Sigmoid colon (tissue), 7 donors: ENCODE data around the gene PTPN13. TPM values are rescaled to one million over a fixed set of nuclear protein-coding genes. Genes with fewer than 3 reads are reported as not detected.

Experiments
- DNase-seq: peaks from one replicate; pipeline ENCODE4 v3.0.0-alpha.2; 2019
- H3K27ac ChIP-seq, 4 donors: fragments of 200-600 bp; sonication (generic); one replicate each; pipeline ENCODE4 v1.5.1; 2016 to 2019; ENCODE audit warnings: mild to moderate bottlenecking in 1 of 4
- H3K27me3 ChIP-seq, 3 donors: fragments of 200-600 bp; sonication (generic); one replicate each; pipeline ENCODE4 v1.5.1; 2019; ENCODE audit warnings: mild to moderate bottlenecking in 1 of 3
- H3K36me3 ChIP-seq, 4 donors: fragments of 200-600 bp; sonication (generic); one replicate each; pipeline ENCODE4 v1.5.1; 2016 to 2019
- H3K4me1 ChIP-seq, 4 donors: fragments of 200-600 bp; sonication (generic); one replicate each; pipeline ENCODE4 v1.5.1; 2017 to 2019
- H3K4me3 ChIP-seq, 4 donors: fragments of 200-600 bp; sonication (generic); one replicate each; pipeline ENCODE4 v1.5.1; 2017 to 2019; ENCODE audit warnings: mild to moderate bottlenecking in 2 of 4, moderate library complexity in 1 of 4
- H3K9me3 ChIP-seq, 4 donors: fragments of 200-600 bp in 3 of 4; sonication (generic) in 3 of 4; one replicate each; pipeline versions ENCODE4 v1.5.1 to v1.6.1; 2013 to 2019
- EP300 ChIP-seq, 4 donors: sonication (generic); formaldehyde crosslinking; IDR thresholded peaks; one replicate each; pipeline ENCODE4 v1.6.1; 2017; ENCODE audit warnings: antibody characterized with exemption in 4 of 4
- POLR2A ChIP-seq, 2 donors: fragments of 450-650 bp; IDR thresholded peaks; one replicate each; pipeline ENCODE4 v1.6.1; 2016; ENCODE audit warnings: antibody characterized with exemption in 2 of 2, mild to moderate bottlenecking in 2 of 2, moderate library complexity in 2 of 2
- POLR2AphosphoS5 ChIP-seq, 4 donors: sonication (generic); formaldehyde crosslinking; IDR thresholded peaks; one replicate each; pipeline ENCODE4 v1.6.1; 2017; ENCODE audit warnings: antibody characterized with exemption in 4 of 4
- WGBS, 2 donors: extraction: QIAGEN DNeasy Blood & Tissue Kit; methylation state at CpG; one replicate each; pipeline ENCODE4 v1.1.7; 2013; 5-methylcytosine and 5-hydroxymethylcytosine counted together
- intact Hi-C: fragments of 100-400 bp; cut with DNase I; formaldehyde crosslinking; loops from one replicate; pipeline ENCODE4 v1.15.1; 2023
- polyA plus RNA-seq, 3 donors: library from polyadenylated mRNA; stranded (reverse); fragments of 200-250 nt; gene quantifications; one replicate each; pipeline ENCODE4 v1.2.3, GENCODE V29; 2013
- total RNA-seq, 4 donors: library from RNA; depleted of rRNA; stranded (reverse); fragments of >200 nt; gene quantifications; one replicate each; pipeline ENCODE4 v1.1.0, GENCODE V29; 2016
- TF ChIP-seq, protein P1 (sequence below), 4 experiments: fragments of 450-650 bp in 3 of 4; fragments of 200-600 bp in 1 of 4; IDR thresholded peaks; one replicate each; pipeline ENCODE4 v1.5.1; 2016 to 2019; ENCODE audit warnings: antibody characterized with exemption in 4 of 4, mild to moderate bottlenecking in 3 of 4, moderate library complexity in 2 of 4
- donor health status: healthy with polysubstance abuse.
- donor health status: Bipolar disorder and iron deficiency.
- donor health status: healthy.

Gene PTPN13
- total and polyA plus RNA-seq, 7 donors, result 0.60 to 16.1 (median 9.9) TPM

DNA sequence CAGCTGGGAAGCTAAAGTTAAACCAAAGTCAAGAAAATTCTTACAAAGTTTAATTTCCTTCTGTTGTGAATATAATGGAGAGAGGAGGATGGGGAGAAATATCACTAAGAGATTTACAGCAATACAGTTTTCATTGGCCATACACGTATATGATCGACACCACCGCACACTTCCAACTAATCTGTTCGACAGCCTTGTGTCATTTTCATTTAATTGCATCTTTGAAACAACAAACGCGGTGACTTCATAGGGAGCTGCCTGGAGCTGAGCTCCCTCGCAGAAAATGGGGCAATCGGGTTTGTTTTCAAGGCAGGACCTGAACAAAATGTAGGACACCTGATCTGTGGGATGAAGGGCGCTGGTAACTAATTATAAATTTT lies 1.3 kb downstream of the PTPN13 start:
- WGBS, 2 donors, result 6 to 14% methylated on average over 9 of the region's 9 CpGs
- H3K27me3 ChIP-seq, result no peaks in the 10 kb centered on the region
- H3K4me3 ChIP-seq, result peak overlapping the region; percentile 57 to 81 (median 74)
- intact Hi-C loops, result loop anchor here (10.0 kb wide), 1 partner anchor 1419 kb away; no protein-coding TSS in a partner anchor
- H3K4me1 ChIP-seq, result peaks cover 0 to 37% (median 12%) of the 10 kb centered on the region in 4 donors
- peak overlapping the region; percentile 77 to 90 (median 89) for H3K27ac ChIP-seq
- TF ChIP-seq EP300 (IDR thresholded peaks at IDR 0.05) (no peak), POLR2A (IDR thresholded peaks at IDR 0.05) (no peak), POLR2AphosphoS5 (IDR thresholded peaks at IDR 0.05) (no peak)
- TF ChIP-seq, protein P1, sequence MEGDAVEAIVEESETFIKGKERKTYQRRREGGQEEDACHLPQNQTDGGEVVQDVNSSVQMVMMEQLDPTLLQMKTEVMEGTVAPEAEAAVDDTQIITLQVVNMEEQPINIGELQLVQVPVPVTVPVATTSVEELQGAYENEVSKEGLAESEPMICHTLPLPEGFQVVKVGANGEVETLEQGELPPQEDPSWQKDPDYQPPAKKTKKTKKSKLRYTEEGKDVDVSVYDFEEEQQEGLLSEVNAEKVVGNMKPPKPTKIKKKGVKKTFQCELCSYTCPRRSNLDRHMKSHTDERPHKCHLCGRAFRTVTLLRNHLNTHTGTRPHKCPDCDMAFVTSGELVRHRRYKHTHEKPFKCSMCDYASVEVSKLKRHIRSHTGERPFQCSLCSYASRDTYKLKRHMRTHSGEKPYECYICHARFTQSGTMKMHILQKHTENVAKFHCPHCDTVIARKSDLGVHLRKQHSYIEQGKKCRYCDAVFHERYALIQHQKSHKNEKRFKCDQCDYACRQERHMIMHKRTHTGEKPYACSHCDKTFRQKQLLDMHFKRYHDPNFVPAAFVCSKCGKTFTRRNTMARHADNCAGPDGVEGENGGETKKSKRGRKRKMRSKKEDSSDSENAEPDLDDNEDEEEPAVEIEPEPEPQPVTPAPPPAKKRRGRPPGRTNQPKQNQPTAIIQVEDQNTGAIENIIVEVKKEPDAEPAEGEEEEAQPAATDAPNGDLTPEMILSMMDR (IDR thresholded peaks at IDR 0.05), result no peak
- no peak for DNase-seq
- H3K36me3 ChIP-seq, result no peaks in the 10 kb centered on the region
- no peaks in the 10 kb centered on the region for H3K9me3 ChIP-seq

DNA sequence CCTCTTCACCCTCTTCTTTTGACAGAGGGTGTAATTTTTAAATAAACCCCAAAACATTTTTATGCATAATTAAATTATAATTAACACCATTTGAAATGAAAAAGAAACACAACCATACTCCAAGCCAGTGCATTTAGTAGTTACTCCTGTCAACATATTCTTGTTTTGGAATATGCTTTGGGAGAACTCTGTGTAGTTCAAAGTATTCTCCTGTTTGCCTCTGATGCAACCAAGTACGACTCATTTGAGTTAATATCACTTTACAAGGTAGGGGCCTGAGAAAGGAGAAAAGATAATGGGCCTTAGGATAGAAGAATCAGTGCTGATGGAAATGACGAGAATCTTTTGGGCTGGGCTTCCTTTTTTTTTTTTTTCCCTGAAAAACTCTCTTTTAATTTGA lies 2.7 kb downstream of the PTPN13 start:
- H3K27ac ChIP-seq, result no peak overlapping the region
- no peaks in the 10 kb centered on the region for H3K36me3 ChIP-seq
- DNase-seq, result no peak
- intact Hi-C loops, result loop anchor here (10.0 kb wide), 1 partner anchor 1418 kb away; no protein-coding TSS in a partner anchor
- no peaks in the 10 kb centered on the region for H3K9me3 ChIP-seq
- no peak for TF ChIP-seq POLR2AphosphoS5 (IDR thresholded peaks at IDR 0.05)
- H3K4me1 ChIP-seq, result peaks cover 0 to 37% (median 12%) of the 10 kb centered on the region in 4 donors
- no peaks in the 10 kb centered on the region for H3K27me3 ChIP-seq
- WGBS, 2 donors, result 83 to 92% methylated on average over 2 of the region's 2 CpGs
- H3K4me3 ChIP-seq, result no peak overlapping the region

DNA sequence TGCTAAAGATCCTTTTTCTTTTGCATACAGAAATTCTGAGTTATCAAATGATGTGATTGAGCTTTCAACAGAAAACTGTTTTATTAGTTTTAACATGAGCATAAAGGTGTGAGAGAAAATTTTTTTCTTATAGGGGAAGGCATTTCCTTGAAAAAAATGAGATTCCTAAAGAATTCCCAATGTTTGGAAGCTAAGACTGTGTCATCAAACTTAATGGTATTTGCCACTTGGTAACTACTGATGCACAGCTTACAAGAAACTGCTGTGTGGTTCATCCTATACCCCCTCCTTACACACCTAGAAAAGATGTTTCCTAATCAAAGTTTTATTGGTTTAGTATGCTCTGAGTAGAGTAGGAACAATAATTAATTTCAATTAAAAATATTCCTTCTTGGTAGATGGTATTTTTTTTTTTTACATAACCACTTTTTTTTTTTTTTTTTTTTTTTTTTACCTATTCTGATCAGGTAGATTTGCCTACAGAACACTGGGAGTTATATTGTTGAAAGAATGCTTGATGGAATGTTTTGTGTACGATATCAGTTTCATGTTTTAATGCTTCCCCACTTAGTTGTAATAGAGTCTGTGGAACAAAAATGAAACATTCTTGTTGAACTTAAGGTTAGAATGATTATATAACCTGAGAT lies 6.0 kb downstream of the PTPN13 start:
- 95 to 97% methylated on average over 1 of the region's 1 CpG for WGBS, 2 donors
- TF ChIP-seq POLR2AphosphoS5 (IDR thresholded peaks at IDR 0.05) (no peak), EP300 (IDR thresholded peaks at IDR 0.05) (no peak), POLR2A (IDR thresholded peaks at IDR 0.05) (no peak)
- TF ChIP-seq, protein P1 (IDR thresholded peaks at IDR 0.05), result no peak
- intact Hi-C loops, result no loop called here

DNA sequence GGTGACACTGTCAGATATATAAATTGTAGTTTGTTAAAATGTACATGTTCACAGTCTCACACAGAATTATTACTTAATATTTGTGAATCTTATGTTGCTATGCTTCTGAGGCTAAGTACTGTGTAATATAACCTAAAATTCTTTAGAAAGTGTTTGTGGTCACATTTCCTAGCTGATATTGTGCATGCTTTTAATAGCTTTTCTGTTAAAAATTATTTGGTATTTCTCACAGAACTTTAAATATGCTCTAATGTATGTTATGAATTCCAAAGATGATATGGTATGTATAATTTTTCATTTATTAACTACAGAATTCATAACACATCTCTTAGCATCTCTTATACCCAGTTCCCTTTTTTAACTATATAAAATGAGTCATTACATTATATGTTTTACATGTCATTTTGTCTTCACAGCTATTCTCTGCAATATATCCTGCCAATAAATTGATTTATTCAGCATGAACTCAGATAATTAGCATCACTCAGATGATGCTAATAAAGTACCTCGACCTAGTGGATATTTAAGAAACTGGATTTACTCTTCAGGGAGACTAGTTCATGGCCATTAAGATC lies 9.3 kb downstream of the PTPN13 start:
- intact Hi-C loops, result no loop called here
- 78 to 82% methylated on average over 1 of the region's 1 CpG for WGBS, 2 donors
- no peaks in the 10 kb centered on the region for H3K27me3 ChIP-seq
- H3K4me1 ChIP-seq, result no peaks in the 10 kb centered on the region
- H3K4me3 ChIP-seq, result no peak overlapping the region
- TF ChIP-seq POLR2A (IDR thresholded peaks at IDR 0.05), result no peak
- TF ChIP-seq POLR2AphosphoS5 (IDR thresholded peaks at IDR 0.05), result no peak
- no peaks in the 10 kb centered on the region for H3K9me3 ChIP-seq
- no peaks in the 10 kb centered on the region for H3K36me3 ChIP-seq
- no peak overlapping the region for H3K27ac ChIP-seq
- DNase-seq, result no peak

More for the DNA sequence above, 6.0 kb downstream of the PTPN13 start:
- Histone ChIP-seq H3K4me1 (peaks cover 0 to 23% (median 6%) of the 10 kb centered on the region in 4 donors), H3K27me3 (no peaks in the 10 kb centered on the region), H3K36me3 (no peaks in the 10 kb centered on the region), H3K27ac (no peak overlapping the region), H3K9me3 (no peaks in the 10 kb centered on the region), H3K4me3 (no peak overlapping the region)
- DNase-seq, result no peak

DNA sequence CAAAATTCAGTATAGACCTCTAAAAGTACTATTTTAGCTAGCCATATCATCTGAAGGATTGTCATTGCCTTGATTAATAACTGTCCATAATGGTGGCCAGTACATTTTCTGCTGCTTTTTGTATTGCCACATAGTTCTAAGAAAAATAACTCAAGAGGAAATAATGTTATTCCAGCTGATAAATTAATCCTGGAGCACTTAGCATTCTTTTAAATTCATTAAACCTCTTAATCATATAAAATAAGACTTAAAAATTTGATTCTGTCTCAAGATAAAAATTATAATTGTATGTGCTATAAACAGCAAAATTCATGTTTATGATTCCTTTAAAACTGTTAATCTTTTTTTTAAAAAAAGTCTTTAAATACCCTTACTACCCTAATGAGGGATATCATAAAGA lies 12.7 kb downstream of the PTPN13 start:
- Histone ChIP-seq H3K4me3 (no peak overlapping the region), H3K36me3 (no peaks in the 10 kb centered on the region), H3K27me3 (no peaks in the 10 kb centered on the region), H3K9me3 (no peaks in the 10 kb centered on the region), H3K27ac (no peak overlapping the region), H3K4me1 (no peaks in the 10 kb centered on the region)
- intact Hi-C loops, result no loop called here
- DNase-seq, result no peak
- no peak for TF ChIP-seq POLR2A (IDR thresholded peaks at IDR 0.05)
- no peak for TF ChIP-seq EP300 (IDR thresholded peaks at IDR 0.05)

DNA sequence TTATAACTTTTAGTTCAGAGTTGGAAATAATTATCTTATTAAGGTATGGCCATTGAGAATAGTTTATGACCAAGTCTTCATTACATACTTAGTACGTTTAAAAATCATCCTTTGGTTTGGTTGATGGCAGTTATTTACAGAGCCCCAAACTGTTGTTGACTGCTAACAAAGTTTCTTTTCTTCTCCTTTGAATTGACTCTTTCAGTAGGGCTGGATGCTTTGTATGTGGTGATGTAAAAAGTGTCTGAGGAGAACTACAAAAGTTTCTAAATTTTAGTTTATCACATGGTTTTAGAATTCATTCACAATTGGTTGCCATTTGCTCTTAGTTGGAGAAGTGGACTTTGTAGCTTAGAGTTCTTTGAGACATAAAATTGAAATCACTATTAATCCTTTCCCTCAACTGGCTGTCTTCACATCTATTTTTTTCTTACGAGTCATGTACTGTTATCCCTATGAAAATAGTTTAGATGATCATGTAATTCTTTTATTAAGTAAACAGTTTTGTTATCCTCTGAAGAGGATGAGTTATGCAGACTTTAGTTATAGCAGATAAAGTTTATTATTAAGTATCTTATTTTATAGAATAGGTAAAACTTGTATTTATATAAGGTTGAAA lies 14.8 kb downstream of the PTPN13 start:
- no peaks in the 10 kb centered on the region for H3K4me1 ChIP-seq
- intact Hi-C loops, result no loop called here
- H3K36me3 ChIP-seq, result no peaks in the 10 kb centered on the region
- WGBS, 2 donors, result 85 to 90% methylated on average over 2 of the region's 2 CpGs
- TF ChIP-seq, protein P1 (IDR thresholded peaks at IDR 0.05), result no peak
- TF ChIP-seq POLR2A (IDR thresholded peaks at IDR 0.05), result no peak
- no peak for TF ChIP-seq EP300 (IDR thresholded peaks at IDR 0.05)
- no peak for TF ChIP-seq POLR2AphosphoS5 (IDR thresholded peaks at IDR 0.05)
- no peak overlapping the region for H3K4me3 ChIP-seq
- H3K9me3 ChIP-seq, result no peaks in the 10 kb centered on the region
- H3K27ac ChIP-seq, result no peak overlapping the region
- no peaks in the 10 kb centered on the region for H3K27me3 ChIP-seq
- DNase-seq, result no peak
